22Rv1 (cell line): Measurements from ENCODE around the gene MAPK6.

Experiments used
- H3K27ac ChIP-seq: fragments of 450-650 bp; 2 replicates; pipeline ENCODE4 v1.5.1; 2017
- CTCF ChIP-seq: fragments of 450-650 bp; IDR thresholded peaks from 2 replicates; pipeline ENCODE4 v1.5.1; 2017; ENCODE audit warnings: mild to moderate bottlenecking
- ZFX ChIP-seq: fragments of 450-650 bp; IDR thresholded peaks from 2 replicates; pipeline ENCODE4 v1.6.1; 2017; ENCODE audit warnings: antibody characterized with exemption, borderline replicate concordance

MAPK6 gene

GRCh38 chr15:52102463-52102862 lies 83.4 kb downstream of the MAPK6 start:
- TF ChIP-seq CTCF, result no peak
- no peak for TF ChIP-seq ZFX
- no peak overlapping the region for H3K27ac ChIP-seq

- no peak overlapping the region for H3K27ac ChIP-seq
- no peak for TF ChIP-seq CTCF
- TF ChIP-seq ZFX, result no peak
These were observed 84.5 kb downstream of the MAPK6 start for GRCh38 chr15:52103217-52104207.

- no peak overlapping the region for H3K27ac ChIP-seq
- no peak for TF ChIP-seq ZFX
- no peak for TF ChIP-seq CTCF
These were observed 85.5 kb downstream of the MAPK6 start for GRCh38 chr15:52104532-52105004.

GRCh38 chr15:52105846-52106245 lies 86.8 kb downstream of the MAPK6 start:
- H3K27ac ChIP-seq, result no peak overlapping the region
- TF ChIP-seq CTCF (no peak), ZFX (no peak)

- H3K27ac ChIP-seq, result no peak overlapping the region
- TF ChIP-seq ZFX (no peak), CTCF (no peak)
These were observed 87.6 kb downstream of the MAPK6 start for GRCh38 chr15:52106641-52107040.

- H3K27ac ChIP-seq, result no peak overlapping the region
- TF ChIP-seq ZFX, result no peak
- no peak for TF ChIP-seq CTCF
These were observed 88.2 kb downstream of the MAPK6 start for GRCh38 chr15:52107238-52107637.
